Effector memory CD4-positive, alpha-beta T cell (primary cell): ENCODE results near the gene PEDS1.

Experiments used
- DNase-seq, 3 donors: peaks; one replicate each; pipeline ENCODE4 v3.0.0-alpha.2; 2020
- H3K27ac ChIP-seq: 2 replicates; pipeline ENCODE4 v1.7.0; 2013; ENCODE audit warnings: mild to moderate bottlenecking, low read length, moderate library complexity; ENCODE audit not compliant: insufficient read depth, poor library complexity, severe bottlenecking
- H3K27me3 ChIP-seq: replicated peaks from 2 replicates; pipeline ENCODE4 v1.7.0; 2013; ENCODE audit warnings: mild to moderate bottlenecking, low read length; ENCODE audit not compliant: insufficient read depth, control insufficient read depth, poor library complexity, severe bottlenecking
- H3K36me3 ChIP-seq: 2 replicates; pipeline ENCODE4 v1.7.0; 2013; ENCODE audit warnings: mild to moderate bottlenecking, low read length, moderate library complexity; ENCODE audit not compliant: control insufficient read depth, insufficient read depth
- H3K4me1 ChIP-seq: 2 replicates; pipeline ENCODE4 v1.7.0; 2013; ENCODE audit warnings: low read length, mild to moderate bottlenecking; ENCODE audit not compliant: control insufficient read depth, insufficient read depth, poor library complexity, severe bottlenecking
- H3K4me3 ChIP-seq: 2 replicates; pipeline ENCODE4 v1.7.0; 2013; ENCODE audit warnings: low read length, low read depth, mild to moderate bottlenecking; ENCODE audit not compliant: insufficient read depth, poor library complexity, severe bottlenecking
- H3K9me3 ChIP-seq: 2 replicates; pipeline ENCODE4 v1.7.0; 2013; ENCODE audit warnings: mild to moderate bottlenecking, low read length, moderate library complexity; ENCODE audit not compliant: control insufficient read depth

The PEDS1 gene

DNA sequence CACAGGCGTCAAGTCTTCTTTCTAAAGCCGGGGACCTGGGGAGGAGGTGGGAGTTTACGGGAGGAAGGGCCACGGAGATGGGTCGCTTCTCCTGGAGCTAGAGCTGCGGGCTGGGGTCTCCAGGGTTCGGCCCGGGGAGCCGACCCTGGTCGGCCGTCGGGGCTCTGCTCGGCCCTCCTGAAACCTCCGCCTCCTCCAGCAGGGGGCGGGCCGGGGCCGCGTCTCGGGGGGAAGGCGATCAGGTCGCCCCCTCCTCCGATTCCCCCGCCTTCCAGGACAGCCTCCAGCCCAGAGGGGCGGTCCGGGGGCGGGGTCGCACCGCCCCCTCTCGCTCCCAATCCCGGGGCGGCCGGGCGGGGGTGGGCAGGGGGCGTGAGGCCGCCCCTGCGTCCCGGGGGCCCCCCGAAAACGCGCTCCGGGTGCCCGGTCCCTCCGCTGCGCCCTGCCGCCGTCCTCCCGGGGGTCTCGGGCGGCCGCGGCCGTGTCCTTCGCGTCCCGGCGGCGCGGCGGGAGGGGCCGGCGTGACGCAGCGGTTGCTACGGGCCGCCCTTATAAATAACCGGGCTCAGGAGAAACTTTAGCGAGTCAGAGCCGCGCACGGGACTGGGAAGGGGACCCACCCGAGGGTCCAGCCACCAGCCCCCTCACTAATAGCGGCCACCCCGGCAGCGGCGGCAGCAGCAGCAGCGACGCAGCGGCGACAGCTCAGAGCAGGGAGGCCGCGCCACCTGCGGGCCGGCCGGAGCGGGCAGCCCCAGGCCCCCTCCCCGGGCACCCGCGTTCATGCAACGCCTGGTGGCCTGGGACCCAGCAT lies 36.9 kb upstream of the PEDS1 start, which contains the start of gene CEBPB:
Gene CEBPB, plus strand, starts transcription at position 580 of the 814 bp plus-strand sequence. Its CDS starts 204 bp downstream, at position 784.
- H3K36me3 ChIP-seq, result no peaks in the 10 kb centered on the region
- H3K27me3 ChIP-seq, result no peaks in the 10 kb centered on the region
- no peaks in the 10 kb centered on the region for H3K9me3 ChIP-seq
- DNase-seq, result peak; percentile 67 to 72 (median 70)
- H3K27ac ChIP-seq, result peak within 1 kb of the TSS; percentile 74
- H3K4me1 ChIP-seq, result peaks cover 18% of the 10 kb centered on the region
- H3K4me3 ChIP-seq, result peak within 1 kb of the TSS; percentile 91

- peak in 2 of 3 donors; percentile 9 to 22 for DNase-seq
- Histone ChIP-seq H3K9me3 (no peaks in the 10 kb centered on the region), H3K27me3 (no peaks in the 10 kb centered on the region), H3K4me3 (peak overlapping the region; percentile 76), H3K36me3 (no peaks in the 10 kb centered on the region), H3K4me1 (peaks cover 18% of the 10 kb centered on the region), H3K27ac (peak overlapping the region; percentile 39)
These were observed 36.2 kb upstream of the PEDS1 start for GRCh38 chr20:50189681-50190250.

GRCh38 chr20:50188879-50189680 lies 35.6 kb upstream of the PEDS1 start:
- no peaks in the 10 kb centered on the region for H3K27me3 ChIP-seq
- no peak overlapping the region for H3K4me3 ChIP-seq

GRCh38 chr20:50188287-50188688 lies 34.8 kb upstream of the PEDS1 start:
- Histone ChIP-seq H3K36me3 (no peaks in the 10 kb centered on the region), H3K4me1 (peaks cover 14% of the 10 kb centered on the region), H3K4me3 (no peak overlapping the region), H3K9me3 (no peaks in the 10 kb centered on the region), H3K27me3 (no peaks in the 10 kb centered on the region), H3K27ac (no peak overlapping the region)
- DNase-seq, result no peak

More at GRCh38 chr20:50188879-50189680, 35.6 kb upstream of the PEDS1 start:
- no peaks in the 10 kb centered on the region for H3K36me3 ChIP-seq
- no peaks in the 10 kb centered on the region for H3K9me3 ChIP-seq
- no peak for DNase-seq
- H3K27ac ChIP-seq, result no peak overlapping the region
- H3K4me1 ChIP-seq, result peaks cover 18% of the 10 kb centered on the region

DNA sequence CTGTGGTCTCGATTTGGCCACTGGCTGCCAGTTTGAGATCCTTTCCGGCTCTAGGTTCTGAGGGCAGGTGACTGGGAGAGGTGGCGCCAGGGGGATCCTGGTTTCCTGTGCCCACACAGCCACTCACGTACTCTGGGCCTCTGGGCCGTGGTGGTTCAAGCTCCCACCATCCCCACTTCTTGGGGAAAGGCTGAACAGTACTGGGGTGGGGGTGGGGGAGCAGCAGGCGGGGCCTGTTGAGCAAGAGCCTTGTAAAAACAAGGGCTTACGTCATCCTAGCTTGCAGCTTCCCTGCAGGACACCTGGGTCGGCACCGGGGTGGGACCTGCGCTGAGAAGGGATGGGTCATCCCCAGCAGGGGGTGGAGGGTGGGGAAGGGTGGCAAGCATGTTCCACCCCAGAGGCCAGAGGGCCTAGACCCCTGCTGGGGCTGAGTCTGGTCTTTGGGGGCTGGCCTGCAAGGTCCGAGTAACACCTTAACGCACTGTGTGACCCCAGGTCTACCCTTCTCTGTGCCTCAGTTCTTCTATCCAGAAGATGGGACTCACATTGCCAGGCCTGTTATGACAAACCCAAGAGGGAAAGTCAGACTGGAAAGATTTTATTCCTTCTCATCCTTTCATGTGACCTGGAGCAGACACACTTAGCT lies 34.0 kb upstream of the PEDS1 start:
- no peaks in the 10 kb centered on the region for H3K9me3 ChIP-seq
- no peak for DNase-seq
- peaks cover 6% of the 10 kb centered on the region for H3K4me1 ChIP-seq
- H3K4me3 ChIP-seq, result no peak overlapping the region
- H3K36me3 ChIP-seq, result no peaks in the 10 kb centered on the region
- H3K27me3 ChIP-seq, result no peaks in the 10 kb centered on the region
- no peak overlapping the region for H3K27ac ChIP-seq

GRCh38 chr20:50186987-50187402 lies 33.5 kb upstream of the PEDS1 start:
- Histone ChIP-seq H3K27me3 (no peaks in the 10 kb centered on the region), H3K9me3 (no peaks in the 10 kb centered on the region), H3K36me3 (no peaks in the 10 kb centered on the region), H3K4me1 (peaks cover 5% of the 10 kb centered on the region), H3K4me3 (no peak overlapping the region), H3K27ac (no peak overlapping the region)
- no peak for DNase-seq

GRCh38 chr20:50186151-50186885 lies 32.8 kb upstream of the PEDS1 start:
- H3K4me1 ChIP-seq, result peaks cover 5% of the 10 kb centered on the region
- no peaks in the 10 kb centered on the region for H3K36me3 ChIP-seq
- DNase-seq, result peak; percentile 68 to 85 (median 77)
- H3K27me3 ChIP-seq, result no peaks in the 10 kb centered on the region
- no peak overlapping the region for H3K27ac ChIP-seq
- H3K4me3 ChIP-seq, result no peak overlapping the region
- H3K9me3 ChIP-seq, result no peaks in the 10 kb centered on the region

DNA sequence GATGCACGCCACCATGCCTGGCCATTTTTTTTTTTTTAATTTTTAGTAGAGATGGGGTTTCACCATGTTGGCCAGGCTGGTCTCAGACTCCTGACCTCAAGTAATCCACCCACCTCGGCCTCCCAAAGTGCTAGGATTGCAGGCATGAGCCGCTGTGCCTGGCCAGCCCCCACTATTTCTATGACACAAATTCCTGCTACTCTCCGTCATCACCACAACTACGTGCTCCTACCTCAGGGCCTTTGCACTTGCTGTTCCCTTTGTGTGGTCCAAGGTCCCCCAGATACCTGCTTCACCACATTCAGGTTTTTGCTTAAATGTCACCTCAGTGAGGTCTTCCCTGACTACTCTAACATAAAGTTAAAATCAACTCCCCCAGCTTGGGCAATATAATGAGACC lies 31.9 kb upstream of the PEDS1 start:
- H3K36me3 ChIP-seq, result no peaks in the 10 kb centered on the region
- DNase-seq, result no peak
- peaks cover 5% of the 10 kb centered on the region for H3K4me1 ChIP-seq
- no peaks in the 10 kb centered on the region for H3K27me3 ChIP-seq
- no peak overlapping the region for H3K4me3 ChIP-seq
- no peak overlapping the region for H3K27ac ChIP-seq
- no peaks in the 10 kb centered on the region for H3K9me3 ChIP-seq

DNA sequence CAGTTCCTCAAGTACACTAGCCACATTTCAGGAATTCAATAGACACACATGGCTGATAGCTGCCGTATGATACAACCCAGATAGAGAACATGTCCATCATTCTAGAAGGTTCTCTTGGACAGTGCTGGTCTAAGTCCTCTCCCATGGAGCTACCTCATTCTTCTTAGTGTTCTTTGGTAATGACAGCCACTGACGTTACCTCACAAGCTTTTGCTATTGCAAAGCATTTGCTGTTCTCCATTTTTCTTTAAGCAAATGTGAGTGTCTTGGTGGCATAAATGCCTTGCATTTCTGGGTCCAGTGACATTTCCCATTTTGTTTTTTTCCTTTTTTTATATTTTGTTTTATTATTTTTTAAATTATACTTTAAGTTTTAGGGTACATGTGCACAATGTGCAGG lies 28.8 kb upstream of the PEDS1 start:
- no peak for DNase-seq
- Histone ChIP-seq H3K27ac (no peak overlapping the region), H3K4me1 (peaks cover 5% of the 10 kb centered on the region), H3K27me3 (no peaks in the 10 kb centered on the region), H3K4me3 (no peak overlapping the region), H3K36me3 (no peaks in the 10 kb centered on the region), H3K9me3 (no peaks in the 10 kb centered on the region)
